Thyroid gland (tissue), 4 donors: ENCODE measurements around the gene FAM20A. TPM values are rescaled to one million over a fixed set of nuclear protein-coding genes. Genes with fewer than 3 reads are reported as not detected.
"Not testable (repeated sequence)": the region's sequence is repeated elsewhere in the genome, so short reads cannot be mapped to it uniquely, and the experiment has no call there.

ENCODE experiments used
- DNase-seq, 2 donors: peaks; one replicate each; pipeline ENCODE4 v3.0.0-alpha.2; 2019
- H3K27ac ChIP-seq, 3 donors: fragments of 200-600 bp; sonication (generic); 1 replicate in 2 of 3; 2 replicates in 1 of 3; pipeline ENCODE4 v1.5.1; 2016 to 2019; ENCODE audit warnings: mild to moderate bottlenecking in 1 of 3, moderate library complexity in 1 of 3
- H3K27me3 ChIP-seq: fragments of 200-600 bp; sonication (generic); one replicate; pipeline ENCODE4 v1.5.1; 2019
- H3K36me3 ChIP-seq, 2 donors: fragments of 200-600 bp; sonication (generic); one replicate each; pipeline ENCODE4 v1.5.1; 2016 to 2019
- H3K4me1 ChIP-seq, 2 donors: fragments of 200-600 bp; sonication (generic); one replicate each; pipeline ENCODE4 v1.5.1; 2017 to 2019
- H3K4me3 ChIP-seq, 3 donors: fragments of 200-600 bp; sonication (generic); replicated peaks in 1 of 3; 1 replicate in 2 of 3; 2 replicates in 1 of 3; pipeline ENCODE4 v1.5.1; 2016; ENCODE audit warnings: mild to moderate bottlenecking in 1 of 3
- H3K9me3 ChIP-seq: fragments of 200-600 bp; sonication (generic); one replicate; pipeline ENCODE4 v1.5.1; 2017
- CTCF ChIP-seq, 6 experiments: fragments of 200-600 bp in 3 of 6; fragments of 450-650 bp in 3 of 6; sonication (generic) in 3 of 6; IDR thresholded peaks; one replicate each; pipeline ENCODE4 v1.5.1; 2016 to 2019; ENCODE audit warnings: antibody characterized with exemption in 6 of 6, mild to moderate bottlenecking in 2 of 6, inconsistent platforms in 1 of 6, moderate library complexity in 1 of 6
- POLR2A ChIP-seq, 2 donors: fragments of 450-650 bp; IDR thresholded peaks; one replicate each; pipeline ENCODE4 v1.6.1; 2017; ENCODE audit warnings: antibody characterized with exemption in 2 of 2, mild to moderate bottlenecking in 2 of 2, moderate library complexity in 1 of 2
- WGBS, 2 donors: methylation state at CpG; one replicate each; pipeline ENCODE4 v1.1.5; 2017; 5-methylcytosine and 5-hydroxymethylcytosine counted together
- intact Hi-C: fragments of 100-400 bp; cut with DNase I; formaldehyde crosslinking; loops from one replicate; pipeline ENCODE4 v1.15.1; 2023
- total RNA-seq, 4 donors: library from RNA; depleted of rRNA; stranded (reverse); fragments of >200 nt; gene quantifications; one replicate each; pipeline ENCODE4 v1.2.3, GENCODE V29; 2016

The FAM20A gene
- total RNA-seq, 4 donors from 2014 or later, result 7.6 to 20.8 (median 14.1) TPM

GRCh38 chr17:68518063-68518815 lies 82.9 kb downstream of the FAM20A start:
- H3K4me3 ChIP-seq, result no peak overlapping the region
- intact Hi-C loops, result no loop called here
- H3K27ac ChIP-seq, result no peak overlapping the region
- H3K9me3 ChIP-seq, result no peaks in the 10 kb centered on the region
- peaks cover 23 to 30% of the 10 kb centered on the region in 2 donors for H3K4me1 ChIP-seq
- H3K27me3 ChIP-seq, result no peaks in the 10 kb centered on the region
- no peak for DNase-seq
- 96 to 98% methylated on average over 4 to 9 of the region's 9 CpGs for WGBS, 2 donors
- H3K36me3 ChIP-seq, result peaks cover 13 to 19% of the 10 kb centered on the region in 2 donors
- no peak for TF ChIP-seq POLR2A (IDR thresholded peaks at IDR 0.05)
- TF ChIP-seq CTCF (IDR thresholded peaks at IDR 0.05), result no peak

- 95% methylated on average over 3 of the region's 3 CpGs for WGBS, 2 donors
- DNase-seq, H3K9me3 ChIP-seq: not testable (repeated sequence)
Measured at GRCh38 chr17:68517605-68518004, 83.6 kb downstream of the FAM20A start.

GRCh38 chr17:68516732-68517131 lies 84.4 kb downstream of the FAM20A start:
- H3K27me3 ChIP-seq, result no peaks in the 10 kb centered on the region
- no peak for DNase-seq
- peaks cover 13 to 19% of the 10 kb centered on the region in 2 donors for H3K36me3 ChIP-seq
- peaks cover 23 to 30% of the 10 kb centered on the region in 2 donors for H3K4me1 ChIP-seq
- intact Hi-C loops, result no loop called here
- no peak overlapping the region for H3K27ac ChIP-seq
- H3K9me3 ChIP-seq, result no peaks in the 10 kb centered on the region
- no peak overlapping the region for H3K4me3 ChIP-seq
- TF ChIP-seq CTCF (IDR thresholded peaks at IDR 0.05), result no peak
- no peak for TF ChIP-seq POLR2A (IDR thresholded peaks at IDR 0.05)
- WGBS, 2 donors, result 50 to 65% methylated on average over 1 of the region's 1 CpG

More at GRCh38 chr17:68517605-68518004, 83.6 kb downstream of the FAM20A start:
- H3K27ac ChIP-seq, intact Hi-C loops, H3K27me3 ChIP-seq, H3K4me3 ChIP-seq: not testable (repeated sequence)
- Histone ChIP-seq H3K4me1 (peaks cover 23 to 30% of the 10 kb centered on the region in 2 donors), H3K36me3 (peaks cover 13 to 19% of the 10 kb centered on the region in 2 donors)

GRCh38 chr17:68514831-68515635 lies 86.1 kb downstream of the FAM20A start:
- intact Hi-C loops, result no loop called here
- Histone ChIP-seq H3K27ac (peak overlapping the region in 2 of 3 donors; percentile 44 to 100), H3K4me1 (peaks cover 25 to 38% of the 10 kb centered on the region in 2 donors), H3K9me3 (no peaks in the 10 kb centered on the region), H3K4me3 (peak overlapping the region in 1 of 3 donors; percentile 6), H3K36me3 (peaks cover 13 to 19% of the 10 kb centered on the region in 2 donors), H3K27me3 (no peaks in the 10 kb centered on the region)
- TF ChIP-seq CTCF (IDR thresholded peaks at IDR 0.05) (no peak), POLR2A (IDR thresholded peaks at IDR 0.05) (no peak)
- 31 to 33% methylated on average over 15 of the region's 15 CpGs for WGBS, 2 donors
- DNase-seq, result no peak

GRCh38 chr17:68513932-68514331 lies 87.2 kb downstream of the FAM20A start:
- peak overlapping the region in 2 of 3 donors; percentile 64 to 92 for H3K4me3 ChIP-seq
- intact Hi-C loops, result no loop called here
- H3K9me3 ChIP-seq, result no peaks in the 10 kb centered on the region
- H3K36me3 ChIP-seq, result peaks cover 13 to 19% of the 10 kb centered on the region in 2 donors
- no peaks in the 10 kb centered on the region for H3K27me3 ChIP-seq
- peak overlapping the region in 2 of 3 donors; percentile 100 for H3K27ac ChIP-seq
- H3K4me1 ChIP-seq, result peaks cover 23 to 33% of the 10 kb centered on the region in 2 donors
- 11 to 16% methylated on average over 3 of the region's 3 CpGs for WGBS, 2 donors
- no peak for TF ChIP-seq POLR2A (IDR thresholded peaks at IDR 0.05)
- no peak for TF ChIP-seq CTCF (IDR thresholded peaks at IDR 0.05)
- no peak for DNase-seq
